HL-60 (cell line): ENCODE data around the gene CD2.

ENCODE experiments used
- DNase-seq, 2 experiments: peaks; one replicate each; pipeline ENCODE4 v3.0.0-alpha.2; 2010 to 2020; ENCODE audit warnings: low read depth in 1 of 2, low spot score in 1 of 2
- H3K27ac ChIP-seq: fragments of 250-450 bp; sonication (Bioruptor Pico); replicated peaks from 2 replicates; pipeline ENCODE4 v1.5.1; 2020; ENCODE audit warnings: mild to moderate bottlenecking, moderate library complexity
- H3K27me3 ChIP-seq: fragments of 250-450 bp; sonication (Bioruptor Pico); 2 replicates; pipeline ENCODE4 v1.5.1; 2021; ENCODE audit warnings: mild to moderate bottlenecking, moderate library complexity; ENCODE audit not compliant: insufficient read depth, poor library complexity, severe bottlenecking
- H3K4me3 ChIP-seq: replicated peaks from 2 replicates; pipeline ENCODE4 v1.5.1; 2011; ENCODE audit warnings: mild to moderate bottlenecking, control low read depth, low read length; ENCODE audit not compliant: insufficient read depth
- CTCF ChIP-seq: IDR thresholded peaks from one replicate; pipeline ENCODE4 v1.5.1; 2011; ENCODE audit warnings: low read length, control low read depth, inconsistent platforms; ENCODE audit not compliant: insufficient read depth
- GABPA ChIP-seq: IDR thresholded peaks from 2 replicates; pipeline ENCODE4 v1.6.1; 2012; ENCODE audit warnings: low read depth
- POLR2AphosphoS5 ChIP-seq: IDR thresholded peaks from 2 replicates; pipeline ENCODE4 v1.6.1; 2012; ENCODE audit warnings: low read depth
- REST ChIP-seq: IDR thresholded peaks from 2 replicates; pipeline ENCODE4 v1.6.1; 2012; ENCODE audit warnings: low read depth; ENCODE audit not compliant: insufficient replicate concordance
- SPI1 ChIP-seq: IDR thresholded peaks from 2 replicates; pipeline ENCODE4 v1.6.1; 2012; ENCODE audit warnings: low read depth, mild to moderate bottlenecking, borderline replicate concordance
- long read RNA-seq: library from polyadenylated mRNA; unstranded; transcript quantifications from one replicate; pipeline ENCODE4 v2.0.0, GENCODE V29; 2020

CD2 gene
- long read RNA-seq: 0 reads

GRCh38 chr1:116754198-116754977, at the start of gene CD2:
Gene CD2, plus strand, starts transcription at chr1:116754430. Its CDS starts 63 bp downstream, at chr1:116754493.
- Histone ChIP-seq H3K27ac (no peak within 1 kb of the TSS), H3K4me3 (no peak within 1 kb of the TSS), H3K27me3 (no peaks in the 10 kb centered on the region)
- DNase-seq: peak in 1 of 2 experiments; percentile 31
- peak; percentile 69; the same call in 1 of the 2 replicates for TF ChIP-seq SPI1
- no peak for TF ChIP-seq REST

GRCh38 chr1:116706123-116706522, 48.1 kb upstream of the CD2 start:
- Histone ChIP-seq H3K4me3 (no peak overlapping the region), H3K27ac (no peak overlapping the region), H3K27me3 (no peaks in the 10 kb centered on the region)
- TF ChIP-seq REST: no peak
- TF ChIP-seq SPI1: no peak
- TF ChIP-seq CTCF: no peak
- TF ChIP-seq POLR2AphosphoS5: no peak
- no peak for TF ChIP-seq GABPA
- no peak for DNase-seq

- Histone ChIP-seq H3K4me3 (no peak overlapping the region), H3K27ac (no peak overlapping the region), H3K27me3 (no peaks in the 10 kb centered on the region)
- no peak for TF ChIP-seq REST
- TF ChIP-seq CTCF: no peak
- no peak for TF ChIP-seq GABPA
- TF ChIP-seq POLR2AphosphoS5: no peak
- TF ChIP-seq SPI1: no peak
- no peak for DNase-seq
These were observed 47.4 kb upstream of the CD2 start for GRCh38 chr1:116706841-116707240.
